HG03095 (cell line): ENCODE data around the gene FCHSD1.
A peak's percentile ranks its signal among the peaks of the same experiment; 100 is the strongest.

Experiments
- ATAC-seq: cut with Tn5 transposase; IDR thresholded peaks from one replicate; pipeline ENCODE4 v1.9.1; 2021; ENCODE audit warnings: moderate library complexity; ENCODE audit not compliant: unreplicated experiment

FCHSD1 gene

GRCh38 chr5:141650851-141651727 is at the start of gene FCHSD1:
FCHSD1 (minus strand) TSS chr5:141651418; CDS start chr5:141651368, 50 bp downstream.
- ATAC-seq, result peak; percentile 97

GRCh38 chr5:141697586-141697985 is 46.4 kb upstream of the FCHSD1 start:
- ATAC-seq, result no peak

- no peak for ATAC-seq
Observed at GRCh38 chr5:141696431-141696830, 45.2 kb upstream of the FCHSD1 start.

- ATAC-seq, result no peak
Observed at GRCh38 chr5:141695627-141696215, 44.5 kb upstream of the FCHSD1 start.

- ATAC-seq, result no peak
Observed at GRCh38 chr5:141694479-141694878, 43.3 kb upstream of the FCHSD1 start.

- ATAC-seq, result no peak
Observed at GRCh38 chr5:141692919-141693725, 41.9 kb upstream of the FCHSD1 start.

- ATAC-seq, result no peak
Observed at GRCh38 chr5:141692533-141692888, 41.3 kb upstream of the FCHSD1 start.

GRCh38 chr5:141691867-141692532 is 40.8 kb upstream of the FCHSD1 start:
- peak; percentile 79 for ATAC-seq

- no peak for ATAC-seq
Observed at GRCh38 chr5:141691286-141691866, 40.2 kb upstream of the FCHSD1 start.

- ATAC-seq, result no peak
Observed at GRCh38 chr5:141686648-141687416, 35.6 kb upstream of the FCHSD1 start.

GRCh38 chr5:141685591-141685990 is 34.4 kb upstream of the FCHSD1 start:
- ATAC-seq, result no peak

- no peak for ATAC-seq
Observed at GRCh38 chr5:141683596-141684141, 32.5 kb upstream of the FCHSD1 start.

GRCh38 chr5:141681695-141682641 is 30.8 kb upstream of the FCHSD1 start, which contains the start of gene ARAP3:
ARAP3 (minus strand) TSS chr5:141682230; CDS start chr5:141680486, 1,744 bp downstream.
- ATAC-seq, result no peak

GRCh38 chr5:141681295-141681694 is 30.1 kb upstream of the FCHSD1 start:
- no peak for ATAC-seq

- no peak for ATAC-seq
Observed at GRCh38 chr5:141680751-141681201, 29.6 kb upstream of the FCHSD1 start.

GRCh38 chr5:141680178-141680577 is 29.0 kb upstream of the FCHSD1 start:
- ATAC-seq, result no peak

GRCh38 chr5:141677415-141677814 is 26.2 kb upstream of the FCHSD1 start:
- ATAC-seq, result no peak

GRCh38 chr5:141675672-141676071 is 24.5 kb upstream of the FCHSD1 start:
- ATAC-seq, result no peak
